Stimulated activated CD4-positive, alpha-beta T cell treated with anti-CD3 and anti-CD28 coated beads, Interleukin-15, amount 100 ng/mL, for 1 hour (primary cell): ENCODE measurements around the gene TMEFF2.
"Not testable (repeated sequence)": the region's sequence is repeated elsewhere in the genome, so short reads cannot be mapped to it uniquely, and the experiment has no call there.

ENCODE experiments used
- DNase-seq, 2 donors: peaks; one replicate each; pipeline ENCODE4 v3.0.0-alpha.2; 2020; ENCODE audit warnings: low read depth in 1 of 2, low spot score in 1 of 2

Gene TMEFF2

GRCh38 chr2:192184349-192184748 lies 10.4 kb downstream of the TMEFF2 start:
- no peak for DNase-seq

GRCh38 chr2:192183296-192183695 lies 11.4 kb downstream of the TMEFF2 start:
- no peak for DNase-seq

DNA sequence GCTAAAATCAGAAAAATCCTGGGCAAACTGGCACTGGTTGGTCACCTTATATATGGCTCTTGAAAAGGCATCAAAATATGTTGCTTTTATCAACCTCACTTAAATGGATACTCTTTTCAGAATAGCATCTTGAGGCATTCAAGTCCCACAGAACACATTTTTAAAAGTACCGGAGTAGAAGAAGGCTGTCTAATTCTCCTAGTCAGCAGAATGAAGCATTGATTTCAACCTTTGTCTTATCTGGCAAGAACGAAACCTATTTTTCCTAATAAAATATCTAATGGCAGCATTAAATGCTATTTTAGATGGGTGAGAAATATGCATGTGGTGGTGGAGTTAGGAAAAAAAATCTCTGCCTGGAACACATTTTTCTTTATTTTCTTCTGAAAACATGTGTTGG lies 27.8 kb downstream of the TMEFF2 start:
- DNase-seq = no peak

DNA sequence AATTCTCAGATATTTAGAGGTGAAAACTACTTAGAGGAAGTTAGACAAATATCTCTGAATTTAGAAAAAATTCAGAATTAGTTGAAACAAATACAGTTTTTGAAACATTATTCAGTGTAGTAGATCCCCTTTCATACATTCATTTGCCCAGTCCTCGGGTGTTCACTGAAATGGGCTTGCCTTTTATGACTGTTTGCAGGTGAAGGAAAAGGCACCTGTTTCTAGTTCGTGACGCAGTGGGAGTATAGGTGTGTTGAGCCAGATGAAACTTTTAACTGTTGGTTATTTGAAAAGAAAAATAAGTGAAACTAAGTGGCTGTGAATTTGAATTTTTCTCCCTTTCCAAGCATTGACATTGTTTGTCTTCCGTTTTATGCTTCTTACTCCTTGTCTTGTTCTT lies 28.9 kb downstream of the TMEFF2 start:
- no peak for DNase-seq

- peak; percentile 3 to 8 for DNase-seq
Observed at GRCh38 chr2:192162392-192163042, 32.2 kb downstream of the TMEFF2 start.

GRCh38 chr2:192161656-192162290 lies 33.0 kb downstream of the TMEFF2 start:
- DNase-seq = no peak

DNA sequence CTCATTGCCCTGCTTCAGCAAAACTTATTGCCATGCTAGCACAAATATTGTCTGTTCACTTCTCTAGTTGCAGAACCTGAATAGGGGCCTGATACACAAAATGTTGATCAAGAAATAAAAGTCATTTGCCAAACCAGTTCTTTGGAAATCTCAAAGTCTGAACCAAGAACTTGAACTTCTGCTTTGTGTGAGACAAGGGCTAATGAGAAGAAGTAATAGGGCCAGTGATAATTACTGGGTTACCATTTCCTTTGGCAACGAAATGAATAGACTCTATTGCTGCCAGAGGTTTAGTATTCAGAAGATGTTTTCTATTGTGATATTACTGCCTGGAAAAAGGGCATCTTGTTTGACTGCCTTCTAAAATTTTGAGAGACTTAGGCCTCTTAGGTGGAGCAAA lies 35.0 kb downstream of the TMEFF2 start:
- no peak for DNase-seq

GRCh38 chr2:192159208-192159607 lies 35.5 kb downstream of the TMEFF2 start:
- no peak for DNase-seq

DNA sequence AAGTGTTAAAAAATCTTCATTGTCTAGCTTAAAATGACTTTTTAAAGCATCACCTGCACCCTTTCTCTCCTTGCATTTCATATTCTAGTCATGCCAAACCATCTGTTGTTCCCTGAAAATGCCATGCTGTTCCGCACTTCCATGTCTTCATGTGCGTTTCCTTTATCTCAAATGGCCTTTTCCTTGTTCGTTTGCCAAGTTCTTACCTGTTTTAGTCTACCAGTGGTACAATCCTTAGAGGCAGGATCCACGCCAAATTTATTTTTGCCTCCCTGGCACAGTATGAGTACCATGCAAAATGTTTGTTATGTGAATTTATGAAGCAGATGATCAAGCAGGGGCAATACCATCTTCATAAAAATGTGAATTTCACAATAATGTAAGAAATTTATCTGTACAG lies 37.0 kb downstream of the TMEFF2 start:
- DNase-seq = no peak

DNA sequence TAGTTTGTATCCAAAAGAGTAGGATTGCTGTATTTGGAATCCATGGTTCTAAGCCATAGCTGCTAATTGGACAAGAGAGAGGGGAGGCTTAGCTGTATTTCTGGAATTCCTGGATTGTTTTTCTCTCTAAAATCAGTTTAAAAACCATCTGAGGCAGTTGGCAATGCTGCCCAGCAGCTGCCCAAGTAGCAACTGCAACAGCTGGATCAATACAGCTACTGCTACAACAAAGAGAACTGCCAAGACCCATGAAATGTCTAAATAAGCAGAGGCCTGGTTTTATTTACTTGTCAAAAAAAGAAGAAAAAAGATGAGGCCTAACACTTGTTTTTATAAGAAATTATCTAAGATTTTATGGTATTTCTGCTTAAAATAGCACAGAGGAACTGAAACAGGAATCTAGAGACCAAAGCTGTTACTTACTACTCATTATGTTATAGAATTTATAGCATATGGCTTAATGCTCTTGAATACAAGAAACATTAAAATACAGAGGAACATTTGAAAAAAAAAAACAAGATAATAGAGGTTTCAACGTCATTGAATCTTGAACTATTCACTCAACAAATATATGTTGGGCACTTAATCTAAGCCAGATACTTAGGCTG lies 39.1 kb downstream of the TMEFF2 start:
- DNase-seq = no peak

GRCh38 chr2:192153561-192153960 lies 41.2 kb downstream of the TMEFF2 start:
- DNase-seq = no peak

GRCh38 chr2:192151853-192152252 lies 42.9 kb downstream of the TMEFF2 start:
- no peak for DNase-seq

DNA sequence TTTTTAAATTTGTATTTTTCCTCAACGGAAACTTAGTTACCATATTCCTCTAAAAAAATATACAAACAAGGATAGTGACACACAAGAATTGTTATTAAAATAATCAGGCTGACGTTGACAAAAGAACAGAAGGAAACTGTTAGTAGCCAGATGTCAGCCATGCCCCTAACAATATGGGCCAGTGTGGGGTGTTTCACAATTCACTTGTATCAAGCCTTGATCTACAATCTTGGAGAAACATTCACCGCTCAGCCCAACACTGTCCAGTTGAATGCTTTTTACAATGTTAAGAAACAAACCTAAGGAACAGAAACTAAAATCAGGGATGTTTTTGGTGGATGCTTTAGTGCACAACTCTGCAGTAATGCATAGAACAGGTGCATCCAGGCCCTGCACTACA lies 44.6 kb downstream of the TMEFF2 start:
- DNase-seq = no peak

- no peak for DNase-seq
Observed at GRCh38 chr2:192148620-192149321, 46.0 kb downstream of the TMEFF2 start.

DNA sequence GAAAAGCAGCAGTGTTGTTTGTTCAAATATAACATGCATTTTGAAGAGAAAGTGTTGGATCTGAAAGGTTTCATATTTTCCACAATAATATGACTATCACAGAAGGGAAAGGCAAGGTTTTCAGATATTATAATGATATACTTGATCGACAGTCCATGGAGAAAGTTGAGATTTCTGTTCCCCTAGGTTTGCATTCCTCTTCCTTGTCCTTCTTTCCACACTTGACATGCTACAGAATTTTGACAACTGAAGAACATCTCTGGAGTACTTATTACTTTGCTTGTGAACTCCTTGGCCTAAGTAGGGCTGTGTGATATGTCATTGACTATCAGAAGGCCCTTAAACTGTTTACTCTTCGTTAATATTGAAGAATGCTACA lies 46.5 kb downstream of the TMEFF2 start:
- DNase-seq = no peak

- no peak for DNase-seq
Observed at GRCh38 chr2:192146069-192147015, 48.4 kb downstream of the TMEFF2 start.

- DNase-seq = no peak
Observed at GRCh38 chr2:192145496-192145895, 49.2 kb downstream of the TMEFF2 start.

DNA sequence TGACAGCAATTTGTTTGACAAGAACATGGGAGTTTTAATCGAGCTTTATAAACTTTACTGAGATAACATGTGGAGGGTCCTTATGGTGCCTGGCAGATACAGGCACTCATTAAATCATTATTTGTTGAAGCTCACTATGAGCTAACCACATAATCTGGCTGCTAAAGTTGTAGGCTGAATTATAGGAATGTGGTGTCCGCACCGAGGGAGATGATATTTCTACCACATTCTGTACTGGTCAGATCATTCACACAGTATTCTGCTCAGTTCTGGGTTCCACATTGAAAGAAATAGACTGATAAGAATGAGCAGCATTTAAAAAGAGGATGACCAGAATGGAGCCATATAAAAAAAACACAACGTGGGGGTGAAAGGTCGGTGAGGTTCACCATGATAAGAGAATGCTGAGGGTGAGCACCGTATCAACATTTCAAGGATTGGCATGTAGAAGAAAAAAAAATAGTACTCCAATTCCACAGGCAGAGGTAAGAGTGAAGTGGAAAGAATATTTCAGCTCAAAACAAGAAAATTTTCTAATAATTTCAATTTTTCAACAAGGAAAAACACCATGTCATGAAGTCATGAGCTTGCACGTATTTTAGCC lies 54.4 kb downstream of the TMEFF2 start:
- no peak for DNase-seq

GRCh38 chr2:192139813-192140212 lies 54.9 kb downstream of the TMEFF2 start:
- no peak for DNase-seq

DNA sequence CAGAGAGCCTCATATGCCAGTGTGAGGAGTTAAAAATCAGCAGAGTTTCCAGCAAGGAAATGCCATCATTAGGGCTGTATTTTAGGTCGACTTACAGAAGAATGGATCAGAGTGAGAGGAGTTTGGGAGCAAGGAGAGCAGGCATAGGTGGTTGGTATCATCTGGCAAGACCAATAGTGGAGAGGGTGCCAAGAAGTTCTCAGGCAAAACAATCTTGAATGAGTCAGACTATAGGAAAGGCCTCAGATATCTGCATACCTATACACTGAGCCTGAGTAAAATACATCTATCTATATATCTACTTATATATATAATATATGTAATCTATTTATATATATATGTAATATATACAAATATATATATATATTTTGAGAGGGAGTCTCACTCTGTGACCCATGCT lies 57.3 kb downstream of the TMEFF2 start:
- no peak for DNase-seq

- DNase-seq = not testable (repeated sequence)
Observed at GRCh38 chr2:192132604-192133003, 62.1 kb downstream of the TMEFF2 start.
